MM.1S (cell line): ENCODE measurements around the gene GNAS-AS1.

Experiments used
- DNase-seq: peaks from one replicate; pipeline ENCODE4 v3.0.0-alpha.2; 2015
- H2AFZ ChIP-seq: fragments of 300-600 bp; sonication (generic); 2 replicates; pipeline ENCODE4 v1.6.0; 2016; ENCODE audit warnings: antibody characterized with exemption, low read length
- H3F3A ChIP-seq: fragments of 300-600 bp; sonication (generic); 2 replicates; pipeline ENCODE4 v1.6.1; 2016; ENCODE audit warnings: mild to moderate bottlenecking, antibody characterized with exemption, low read length, moderate library complexity, mixed read lengths; ENCODE audit not compliant: insufficient read depth
- H3K27ac ChIP-seq: fragments of 300-600 bp; sonication (generic); 2 replicates; pipeline ENCODE4 v1.5.1; 2016; ENCODE audit warnings: mild to moderate bottlenecking, low read length
- H3K27me3 ChIP-seq: fragments of 300-600 bp; sonication (generic); replicated peaks from 2 replicates; pipeline ENCODE4 v1.6.0; 2016; ENCODE audit warnings: low read length; ENCODE audit not compliant: insufficient read depth
- H3K36me3 ChIP-seq: fragments of 300-600 bp; sonication (generic); replicated peaks from 2 replicates; pipeline ENCODE4 v1.6.1; 2016; ENCODE audit warnings: mild to moderate bottlenecking, low read length, mixed read lengths; ENCODE audit not compliant: insufficient read depth
- H3K4me1 ChIP-seq: fragments of 300-600 bp; sonication (generic); 2 replicates; pipeline ENCODE4 v1.6.1; 2016; ENCODE audit warnings: low read length, mixed read lengths
- H3K4me2 ChIP-seq: fragments of 300-600 bp; sonication (generic); 2 replicates; pipeline ENCODE4 v1.6.0; 2016; ENCODE audit warnings: low read depth, low read length
- H3K4me3 ChIP-seq: fragments of 300-600 bp; sonication (generic); 2 replicates; pipeline ENCODE4 v1.5.1; 2016; ENCODE audit warnings: low read length, mixed read lengths
- H3K79me2 ChIP-seq: fragments of 300-600 bp; sonication (generic); 2 replicates; pipeline ENCODE4 v1.6.1; 2016; ENCODE audit warnings: mixed run types, low read length, mixed read lengths
- H3K9ac ChIP-seq: fragments of 300-600 bp; sonication (generic); 2 replicates; pipeline ENCODE4 v1.6.1; 2016; ENCODE audit warnings: low read length, mixed read lengths
- H3K9me2 ChIP-seq: fragments of 300-600 bp; sonication (generic); replicated peaks from 2 replicates; pipeline ENCODE4 v1.6.1; 2016; ENCODE audit warnings: mild to moderate bottlenecking, low read length, mixed read lengths; ENCODE audit not compliant: insufficient read depth
- H3K9me3 ChIP-seq: fragments of 300-600 bp; sonication (generic); replicated peaks from 2 replicates; pipeline ENCODE4 v1.6.1; 2016; ENCODE audit warnings: mild to moderate bottlenecking, low read length, mixed read lengths; ENCODE audit not compliant: insufficient read depth
- H4K20me1 ChIP-seq: fragments of 300-600 bp; sonication (generic); 2 replicates; pipeline ENCODE4 v1.6.1; 2016; ENCODE audit warnings: mild to moderate bottlenecking, low read length, moderate library complexity, mixed read lengths; ENCODE audit not compliant: insufficient read depth
- CTCF ChIP-seq: fragments of 300-600 bp; sonication (generic); IDR thresholded peaks from 2 replicates; pipeline ENCODE4 v1.5.1; 2016; ENCODE audit warnings: antibody characterized with exemption, low read length, mixed read lengths
- EZH2 ChIP-seq: fragments of 300-600 bp; sonication (generic); optimal IDR thresholded peaks from 2 replicates; pipeline ENCODE3; 2017; ENCODE audit warnings: low read depth, mild to moderate bottlenecking, antibody characterized with exemption, low read length, mixed read lengths
- EZH2phosphoT487 ChIP-seq: fragments of 300-600 bp; sonication (generic); IDR thresholded peaks from 2 replicates; pipeline ENCODE4 v1.6.1; 2018; ENCODE audit warnings: antibody characterized with exemption, low read length

Gene GNAS-AS1

GRCh38 chr20:58886546-58886945 is 35.8 kb upstream of the GNAS-AS1 start:
- peaks cover 32% of the 10 kb centered on the region for H3F3A ChIP-seq
- no peaks in the 10 kb centered on the region for H3K36me3 ChIP-seq
- peaks cover 39% of the 10 kb centered on the region for H3K4me1 ChIP-seq
- peak overlapping the region; percentile 13; the same call in 1 of the 2 replicates for H3K9ac ChIP-seq
- H3K27ac ChIP-seq, result peak overlapping the region; percentile 68
- H3K9me3 ChIP-seq, result no peaks in the 10 kb centered on the region
- H3K4me2 ChIP-seq, result peak overlapping the region; percentile 51
- no peaks in the 10 kb centered on the region for H3K9me2 ChIP-seq
- peaks cover 20% of the 10 kb centered on the region for H3K79me2 ChIP-seq
- TF ChIP-seq CTCF (no peak), EZH2phosphoT487 (no peak), EZH2 (no peak)
- H2AFZ ChIP-seq, result no peak overlapping the region
- DNase-seq, result peak; percentile 65
- H3K27me3 ChIP-seq, result no peaks in the 10 kb centered on the region
- no peak overlapping the region for H3K4me3 ChIP-seq
- no peaks in the 10 kb centered on the region for H4K20me1 ChIP-seq

- peak overlapping the region; percentile 51; the same call in 1 of the 2 replicates for H3K4me2 ChIP-seq
- no peak for DNase-seq
These were observed 34.3 kb upstream of the GNAS-AS1 start for GRCh38 chr20:58884966-58885365.

GRCh38 chr20:58883241-58883691 is 32.6 kb upstream of the GNAS-AS1 start:
- peaks cover 8% of the 10 kb centered on the region for H3K79me2 ChIP-seq
- no peak overlapping the region for H3K9ac ChIP-seq
- no peaks in the 10 kb centered on the region for H3K9me2 ChIP-seq
- no peaks in the 10 kb centered on the region for H3K27me3 ChIP-seq
- H3F3A ChIP-seq, result peaks cover 30% of the 10 kb centered on the region
- H3K36me3 ChIP-seq, result no peaks in the 10 kb centered on the region
- H4K20me1 ChIP-seq, result no peaks in the 10 kb centered on the region
- no peak overlapping the region for H3K27ac ChIP-seq
- H3K9me3 ChIP-seq, result no peaks in the 10 kb centered on the region
- peaks cover 38% of the 10 kb centered on the region for H3K4me1 ChIP-seq
- no peak overlapping the region for H3K4me3 ChIP-seq
- H3K4me2 ChIP-seq, result no peak overlapping the region
- TF ChIP-seq EZH2phosphoT487 (no peak), CTCF (no peak), EZH2 (no peak)
- no peak for DNase-seq
- H2AFZ ChIP-seq, result no peak overlapping the region

More at GRCh38 chr20:58884966-58885365, 34.3 kb upstream of the GNAS-AS1 start:
- Histone ChIP-seq H4K20me1 (no peaks in the 10 kb centered on the region), H3K4me3 (no peak overlapping the region), H3K9me2 (no peaks in the 10 kb centered on the region), H3K9ac (no peak overlapping the region), H2AFZ (no peak overlapping the region), H3K4me1 (peaks cover 39% of the 10 kb centered on the region), H3F3A (peaks cover 32% of the 10 kb centered on the region), H3K27ac (peak overlapping the region; percentile 52; the same call in 1 of the 2 replicates), H3K9me3 (no peaks in the 10 kb centered on the region), H3K27me3 (no peaks in the 10 kb centered on the region), H3K79me2 (peaks cover 13% of the 10 kb centered on the region), H3K36me3 (no peaks in the 10 kb centered on the region)
- TF ChIP-seq CTCF (no peak), EZH2phosphoT487 (no peak), EZH2 (no peak)
